ENCODE measurements around the gene SCUBE1. TPM values are rescaled to one million over a fixed set of nuclear protein-coding genes. Genes with fewer than 3 reads are reported as not detected.

The SCUBE1 gene
- total RNA-seq, 1 donor from 2014 or later: 2.9 TPM

GRCh38 chr22:43233529-43233928, 109.6 kb downstream of the SCUBE1 start:
- Histone ChIP-seq H3K36me3 (no peaks in the 10 kb centered on the region), H3K9me3 (no peaks in the 10 kb centered on the region), H3K4me1 (peaks cover 0 to 9% of the 10 kb centered on the region in 2 donors), H3K27me3 (peaks cover 5% of the 10 kb centered on the region), H3K4me3 (no peak overlapping the region), H3K27ac (no peak overlapping the region)
- TF ChIP-seq CTCF (IDR thresholded peaks at IDR 0.05): no peak
- DNase-seq (ENCODE audit: low spot score in 2 of 2): no peak
- intact Hi-C loops (cut with DNase I): no loop called here

DNA sequence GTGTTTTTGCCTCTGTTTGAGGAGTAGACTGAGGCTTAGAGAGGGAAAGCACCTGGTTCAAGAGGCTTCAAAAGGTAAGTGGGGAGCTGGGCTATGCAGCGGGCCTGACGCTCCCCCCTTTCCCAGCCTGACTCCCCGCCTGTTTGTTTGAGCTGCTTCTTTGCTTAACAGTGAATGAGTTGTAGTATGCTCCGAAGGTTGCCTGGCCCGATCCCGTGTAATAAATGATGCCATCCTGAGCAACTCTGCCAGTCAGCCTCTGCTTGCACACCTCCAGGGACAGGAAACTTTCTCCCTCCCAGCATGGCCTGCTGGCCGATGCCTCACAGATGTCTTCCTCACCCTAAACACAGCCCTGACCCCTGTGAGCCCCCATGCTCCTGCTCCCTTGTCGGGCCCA, 110.7 kb downstream of the SCUBE1 start:
- no peaks in the 10 kb centered on the region for H3K9me3 ChIP-seq
- intact Hi-C loops (cut with DNase I): no loop called here
- no peak for DNase-seq (ENCODE audit: low spot score in 2 of 2)
- H3K36me3 ChIP-seq: no peaks in the 10 kb centered on the region
- H3K4me3 ChIP-seq: no peak overlapping the region
- H3K4me1 ChIP-seq: peaks cover 0 to 4% of the 10 kb centered on the region in 2 donors
- H3K27ac ChIP-seq: no peak overlapping the region
- TF ChIP-seq CTCF (IDR thresholded peaks at IDR 0.05): no peak
- peaks cover 5% of the 10 kb centered on the region for H3K27me3 ChIP-seq

DNA sequence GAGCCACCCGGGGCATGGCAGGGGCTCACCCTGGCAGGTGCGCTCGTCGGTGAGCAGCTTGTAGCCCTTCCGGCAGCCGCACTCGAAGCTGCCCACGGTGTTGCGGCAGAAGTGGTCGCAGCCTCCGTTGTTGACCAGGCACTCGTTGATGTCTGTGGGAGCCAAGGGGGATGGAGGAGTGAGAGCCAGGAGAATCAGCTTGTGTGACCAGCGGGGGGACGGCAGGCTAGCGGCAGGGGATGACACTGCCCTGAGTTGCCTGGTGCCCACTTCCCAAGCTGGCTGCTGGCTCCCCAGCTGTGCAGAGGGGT, 111.5 kb downstream of the SCUBE1 start:
- peaks cover 5% of the 10 kb centered on the region for H3K27me3 ChIP-seq
- H3K9me3 ChIP-seq: no peaks in the 10 kb centered on the region
- intact Hi-C loops (cut with DNase I): loop anchor here (1.0 kb wide), 1 partner anchor 154 kb away; no protein-coding TSS in a partner anchor
- H3K36me3 ChIP-seq: no peaks in the 10 kb centered on the region
- no peaks in the 10 kb centered on the region for H3K4me1 ChIP-seq
- no peak for TF ChIP-seq CTCF (IDR thresholded peaks at IDR 0.05)
- H3K27ac ChIP-seq: no peak overlapping the region
- H3K4me3 ChIP-seq: no peak overlapping the region
- DNase-seq (ENCODE audit: low spot score in 2 of 2): no peak

DNA sequence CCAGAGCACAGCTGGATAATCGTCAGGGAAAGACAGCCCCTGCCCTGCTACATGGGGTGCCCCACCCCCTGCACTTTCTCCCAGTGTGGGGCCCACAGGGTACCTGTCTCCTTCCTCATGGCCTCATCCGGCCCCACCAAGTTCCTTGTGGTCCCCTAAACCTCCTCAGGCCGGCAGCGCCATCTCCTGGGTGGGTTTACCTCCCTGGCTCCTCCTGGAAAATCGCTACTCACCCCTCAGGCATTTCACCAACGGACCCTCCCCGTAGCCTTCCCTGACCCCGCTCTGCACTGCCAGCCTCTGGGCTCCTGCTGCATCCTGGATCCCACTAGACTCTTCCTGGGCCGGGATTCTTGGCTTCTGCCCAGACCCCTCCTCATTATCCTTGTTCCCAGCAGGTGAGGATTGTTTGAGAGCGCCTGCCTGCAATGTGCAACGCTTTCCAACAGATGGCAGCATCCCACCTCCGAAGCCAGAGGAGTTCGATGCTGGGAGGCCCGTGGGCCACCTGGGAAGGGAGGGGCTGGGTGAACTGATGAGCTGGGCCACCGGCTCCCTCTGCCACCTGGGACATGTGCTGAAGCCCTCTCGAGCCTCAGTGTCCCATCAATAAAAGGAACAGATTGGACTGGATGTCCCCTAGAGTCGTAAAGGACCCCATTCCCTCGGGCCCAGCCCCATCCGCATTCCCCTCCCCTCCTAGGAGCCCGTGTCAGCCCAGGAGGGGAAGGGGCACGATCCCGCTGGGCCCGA, 112.0 kb downstream of the SCUBE1 start:
- Histone ChIP-seq H3K27ac (no peak overlapping the region), H3K36me3 (no peaks in the 10 kb centered on the region), H3K4me3 (no peak overlapping the region), H3K27me3 (peaks cover 5% of the 10 kb centered on the region), H3K4me1 (no peaks in the 10 kb centered on the region), H3K9me3 (no peaks in the 10 kb centered on the region)
- DNase-seq (ENCODE audit: low spot score in 2 of 2): no peak
- intact Hi-C loops (cut with DNase I): loop anchor here (1.0 kb wide), 1 partner anchor 154 kb away; no protein-coding TSS in a partner anchor
- peak; percentile 50 to 84 (median 83) for TF ChIP-seq CTCF (IDR thresholded peaks at IDR 0.05)

- DNase-seq (ENCODE audit: low spot score in 2 of 2): no peak
- H3K4me3 ChIP-seq: no peak overlapping the region
- no peak overlapping the region for H3K27ac ChIP-seq
- TF ChIP-seq CTCF (IDR thresholded peaks at IDR 0.05): no peak
- no peaks in the 10 kb centered on the region for H3K4me1 ChIP-seq
- H3K27me3 ChIP-seq: peaks cover 5% of the 10 kb centered on the region
- no peaks in the 10 kb centered on the region for H3K36me3 ChIP-seq
- intact Hi-C loops (cut with DNase I): no loop called here
- H3K9me3 ChIP-seq: no peaks in the 10 kb centered on the region
Observed at GRCh38 chr22:43230571-43230970, 112.6 kb downstream of the SCUBE1 start.
